K562 (cell line): Measurements from ENCODE around the gene PAM.

Experiments used
- BCLAF1 ChIP-seq, 2 experiments: fragments of 450-650 bp in 1 of 2; IDR thresholded peaks; 2 replicates each; pipeline ENCODE4 v1.6.1; 2011 to 2017; ENCODE audit warnings: low read depth in 2 of 2, antibody characterized with exemption in 1 of 2, borderline replicate concordance in 1 of 2, low read length in 1 of 2, mild to moderate bottlenecking in 1 of 2, mixed read lengths in 1 of 2; ENCODE audit not compliant: control insufficient read depth in 1 of 2
- ZBTB40 ChIP-seq, 2 experiments: fragments of 450-650 bp in 1 of 2; sonication (generic) in 1 of 2; formaldehyde crosslinking in 1 of 2; IDR thresholded peaks; 2 replicates each; pipeline versions ENCODE4 v1.7.1 to v1.9.0; 2016 to 2022; ENCODE audit warnings: inconsistent platforms in 1 of 2, mild to moderate bottlenecking in 1 of 2, missing genetic modification reagents in 1 of 2

GRCh38 chr5:102792705-102793104 lies 37.6 kb downstream of the PAM start:
- TF ChIP-seq BCLAF1 (IDR thresholded peaks at IDR 0.05; ENCODE audit: borderline replicate concordance in 1 of 2, control insufficient read depth in 1 of 2, low read depth in 2 of 2, low read length in 1 of 2) (no peak), ZBTB40 (IDR thresholded peaks at IDR 0.05) (no peak), ZBTB40 (CRISPR knock-in tag; IDR thresholded peaks at IDR 0.05) (no peak)
